ENCODE results near the gene B3GALNT2.

DNA sequence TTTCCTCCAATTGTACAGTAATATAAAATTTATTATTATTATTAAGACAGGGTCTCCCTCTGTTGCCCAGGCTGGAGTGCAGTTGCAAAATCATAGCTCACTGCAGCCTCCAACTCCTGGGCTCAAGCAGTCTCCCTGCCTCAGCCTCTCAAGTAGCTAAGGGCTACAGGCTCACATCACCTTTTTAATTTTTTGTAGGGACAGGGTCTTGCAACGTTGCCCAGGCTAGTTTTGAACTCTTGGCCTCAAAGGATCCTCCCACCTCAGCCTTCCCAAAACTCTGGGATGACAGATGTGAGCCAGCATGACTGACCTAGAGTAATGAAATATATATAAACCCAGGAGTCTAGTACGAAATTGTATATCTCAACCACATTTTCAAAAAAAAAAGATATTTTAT, 49.2 kb downstream of the B3GALNT2 start:
- TF ChIP-seq, protein P1, sequence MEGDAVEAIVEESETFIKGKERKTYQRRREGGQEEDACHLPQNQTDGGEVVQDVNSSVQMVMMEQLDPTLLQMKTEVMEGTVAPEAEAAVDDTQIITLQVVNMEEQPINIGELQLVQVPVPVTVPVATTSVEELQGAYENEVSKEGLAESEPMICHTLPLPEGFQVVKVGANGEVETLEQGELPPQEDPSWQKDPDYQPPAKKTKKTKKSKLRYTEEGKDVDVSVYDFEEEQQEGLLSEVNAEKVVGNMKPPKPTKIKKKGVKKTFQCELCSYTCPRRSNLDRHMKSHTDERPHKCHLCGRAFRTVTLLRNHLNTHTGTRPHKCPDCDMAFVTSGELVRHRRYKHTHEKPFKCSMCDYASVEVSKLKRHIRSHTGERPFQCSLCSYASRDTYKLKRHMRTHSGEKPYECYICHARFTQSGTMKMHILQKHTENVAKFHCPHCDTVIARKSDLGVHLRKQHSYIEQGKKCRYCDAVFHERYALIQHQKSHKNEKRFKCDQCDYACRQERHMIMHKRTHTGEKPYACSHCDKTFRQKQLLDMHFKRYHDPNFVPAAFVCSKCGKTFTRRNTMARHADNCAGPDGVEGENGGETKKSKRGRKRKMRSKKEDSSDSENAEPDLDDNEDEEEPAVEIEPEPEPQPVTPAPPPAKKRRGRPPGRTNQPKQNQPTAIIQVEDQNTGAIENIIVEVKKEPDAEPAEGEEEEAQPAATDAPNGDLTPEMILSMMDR (IDR thresholded peaks at IDR 0.05) = no peak
- TF ChIP-seq ZFX (IDR thresholded peaks at IDR 0.05; ENCODE audit: borderline replicate concordance) = no peak
